ENCODE data around the gene ATF3.

The ATF3 gene

DNA sequence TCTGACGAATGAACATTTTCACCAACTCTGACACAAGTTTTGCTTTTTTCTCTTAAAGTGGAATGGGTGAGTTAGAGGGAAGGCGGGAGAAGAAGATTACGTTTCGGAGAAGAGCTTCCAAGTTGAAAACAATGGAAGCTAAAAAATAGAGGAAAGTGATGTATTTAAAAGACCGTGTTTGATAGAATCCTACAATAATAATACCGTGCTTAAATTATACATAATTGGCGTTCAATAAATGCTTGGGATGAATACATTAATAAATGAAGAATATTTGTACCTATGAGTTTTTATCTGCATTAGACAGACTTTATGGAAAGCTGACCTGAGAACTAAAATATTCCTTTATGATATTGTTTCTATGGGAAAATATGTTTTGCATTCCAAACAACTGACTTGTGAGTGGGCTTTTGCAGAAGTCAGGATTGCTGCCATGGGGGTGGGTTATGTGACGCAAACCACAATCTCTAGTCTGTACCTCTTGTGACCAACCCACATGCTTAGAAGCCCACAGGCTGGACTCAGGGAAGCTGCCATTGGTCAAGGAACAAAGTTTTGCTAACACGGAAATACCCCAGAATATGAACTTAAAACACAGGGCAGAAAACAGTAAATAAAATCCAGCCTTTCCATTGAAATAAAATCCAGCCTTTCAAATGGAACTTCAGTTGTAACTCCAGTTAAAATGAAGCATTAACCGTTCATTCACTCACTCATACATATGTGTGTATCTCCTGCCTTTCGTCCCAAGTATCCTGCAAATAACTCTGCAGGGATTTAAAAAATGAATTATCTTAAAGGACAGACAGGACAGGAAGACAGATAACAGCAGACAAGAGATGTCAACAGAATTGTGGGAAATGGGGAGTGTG, 21.3 kb upstream of the ATF3 start:
- DNase-seq (ENCODE audit: low spot score) = no peak

DNA sequence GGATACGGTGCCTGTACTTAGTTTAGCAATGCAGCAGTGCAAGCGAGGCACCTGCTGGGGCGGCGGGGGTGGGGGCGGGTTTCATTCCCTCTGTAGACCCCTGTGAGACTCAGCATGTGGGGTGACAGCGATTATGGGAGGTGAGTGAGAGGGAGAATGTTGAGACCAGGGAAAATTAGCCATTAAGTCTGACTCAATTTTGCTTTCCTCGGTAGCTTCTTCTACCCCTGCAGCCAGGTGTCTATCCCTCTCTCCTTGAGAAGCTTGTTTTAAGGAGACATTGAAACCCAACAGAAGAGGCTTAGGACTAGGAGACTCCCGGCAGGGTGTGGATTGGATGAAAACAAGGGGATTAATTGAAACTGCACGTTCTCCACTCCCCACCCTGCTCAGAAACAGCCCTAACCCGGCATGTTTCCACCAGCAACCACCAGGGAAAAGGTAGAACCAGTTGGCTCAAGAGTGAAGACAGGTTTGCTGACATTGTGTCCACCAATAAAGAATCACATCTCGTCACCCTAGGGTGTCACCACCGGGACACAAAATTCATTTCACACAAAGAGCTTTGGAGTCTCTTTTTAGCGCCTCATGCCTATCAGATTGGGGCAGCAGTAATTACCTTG, 20.6 kb upstream of the ATF3 start:
- no peak for DNase-seq (ENCODE audit: low spot score)

GRCh38 chr1:212589446-212589845, 19.1 kb upstream of the ATF3 start:
- DNase-seq (ENCODE audit: low spot score) = no peak

DNA sequence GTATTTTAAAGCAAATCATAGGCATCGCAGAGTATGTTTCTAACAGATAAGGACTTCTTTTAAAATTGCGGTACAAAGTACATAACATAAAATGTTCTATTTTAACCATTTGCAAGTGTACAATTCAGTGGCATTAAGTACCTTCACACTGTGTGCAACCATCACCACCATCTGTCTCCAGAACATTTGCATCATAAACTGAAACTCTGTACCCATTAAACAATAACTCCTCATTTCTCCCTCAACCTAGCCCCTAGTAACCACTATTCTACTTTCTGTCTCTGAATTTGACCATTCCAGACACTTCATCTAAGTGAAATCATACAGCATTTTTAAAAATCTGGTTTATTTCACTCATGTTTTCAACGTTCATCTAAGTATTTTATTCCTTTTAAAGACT, 16.6 kb upstream of the ATF3 start:
- DNase-seq (ENCODE audit: low spot score) = no peak

DNA sequence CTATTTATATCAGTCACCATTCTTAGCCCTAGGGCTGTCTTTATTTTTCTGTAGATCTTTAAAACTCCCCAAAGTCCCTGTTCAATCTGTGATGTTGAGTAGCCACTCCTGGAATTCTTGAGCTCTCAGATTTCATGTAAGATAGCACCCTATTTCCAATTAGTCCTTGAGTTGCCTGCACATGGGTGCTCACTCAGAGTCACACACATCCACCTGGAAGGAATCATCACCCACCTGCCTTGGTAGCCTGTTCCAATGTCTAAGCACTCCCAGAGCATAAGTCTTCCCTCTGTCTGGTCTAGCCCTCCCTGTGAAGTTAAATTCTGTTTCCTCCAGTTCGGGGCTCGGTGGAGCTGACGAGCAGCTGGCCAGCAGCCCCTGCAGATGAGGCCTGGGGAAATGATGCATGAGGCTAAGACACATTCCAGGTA, 14.7 kb upstream of the ATF3 start:
- no peak for DNase-seq (ENCODE audit: low spot score)

DNA sequence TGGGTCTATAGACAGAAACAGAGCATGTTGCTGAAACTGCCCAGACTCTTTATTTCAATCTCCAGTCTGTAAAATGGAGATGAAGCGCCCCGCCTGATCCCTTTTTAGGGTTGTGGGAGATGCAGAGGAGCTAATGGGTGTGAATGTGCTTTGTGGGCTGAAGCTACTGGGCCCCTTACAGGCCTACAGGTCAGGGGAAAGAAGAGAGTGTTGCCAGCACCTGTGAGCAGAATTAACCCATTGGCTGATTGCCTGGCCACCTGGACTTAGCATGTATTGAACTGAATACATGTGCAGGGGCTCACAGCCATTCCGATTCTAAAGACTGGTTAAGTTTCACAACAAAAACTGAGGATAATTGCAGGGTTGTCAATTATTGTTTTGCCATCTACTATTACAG, 13.9 kb upstream of the ATF3 start:
- DNase-seq (ENCODE audit: low spot score) = no peak

- DNase-seq (ENCODE audit: low spot score) = no peak
Measured at GRCh38 chr1:212595229-212595628, 13.3 kb upstream of the ATF3 start.

DNA sequence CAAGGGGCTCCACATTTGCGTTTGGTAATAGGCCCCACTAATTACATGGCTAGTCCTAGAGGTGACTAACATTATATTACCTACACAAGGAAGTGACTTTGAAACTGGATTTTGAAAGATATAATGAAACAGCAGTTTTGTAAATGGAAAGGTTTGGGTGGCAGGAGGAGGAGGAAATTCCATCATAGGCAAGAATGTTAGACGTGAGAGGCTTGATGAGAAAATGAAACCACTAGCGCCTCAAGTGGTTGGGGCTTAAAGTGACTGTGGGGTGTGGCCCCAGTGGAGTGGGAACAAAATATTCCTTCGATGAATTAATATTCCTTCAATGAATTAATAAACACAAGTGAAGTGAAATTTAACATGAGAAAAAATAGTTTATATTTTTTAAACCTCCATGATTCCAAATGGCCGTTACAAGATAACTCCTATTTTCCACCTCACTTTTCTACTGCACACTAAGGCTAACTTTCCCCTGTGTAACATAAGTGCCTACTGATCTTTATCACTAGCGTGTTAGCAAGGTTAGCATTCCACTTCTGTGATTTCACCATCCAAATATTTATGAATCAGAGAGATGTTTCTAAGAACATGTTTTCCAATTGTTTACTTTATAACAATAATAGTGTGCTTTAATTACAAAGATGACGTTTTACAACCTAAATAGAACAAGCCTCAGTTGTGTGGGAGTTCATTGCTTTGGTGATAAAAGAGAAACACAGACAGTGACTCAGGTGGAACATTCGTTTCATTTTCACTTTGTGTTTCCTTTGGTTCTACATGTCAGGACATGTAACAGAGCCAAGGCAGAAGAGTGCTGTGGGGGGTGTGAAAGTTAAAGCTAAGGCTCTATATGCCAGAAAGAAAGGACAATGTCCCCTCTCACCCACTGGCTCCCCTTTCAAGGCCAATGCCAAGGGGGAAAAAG, 12.5 kb upstream of the ATF3 start:
- DNase-seq (ENCODE audit: low spot score) = peak; percentile 21

- DNase-seq (ENCODE audit: low spot score) = no peak
Measured at GRCh38 chr1:212596798-212597197, 11.8 kb upstream of the ATF3 start.

DNA sequence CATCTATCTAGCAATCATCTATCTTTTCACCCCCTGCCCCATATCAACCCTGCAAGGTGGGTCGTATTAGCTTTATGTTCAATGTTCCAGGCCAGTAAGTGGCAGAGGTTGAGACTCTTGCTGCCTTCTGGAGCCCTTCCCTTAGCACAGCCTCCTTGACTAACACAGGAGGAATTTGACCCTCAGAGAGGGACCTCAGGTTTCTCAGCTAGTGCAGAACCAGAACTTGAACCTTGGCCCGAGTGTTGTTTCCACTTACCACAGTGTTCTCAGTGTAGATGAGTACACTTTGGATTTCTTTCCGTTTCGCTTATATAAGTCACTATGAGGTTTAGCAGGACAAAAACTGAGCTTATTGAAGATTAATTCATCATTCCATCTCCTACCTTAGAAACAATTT, 11.1 kb upstream of the ATF3 start:
- no peak for DNase-seq (ENCODE audit: low spot score)

DNA sequence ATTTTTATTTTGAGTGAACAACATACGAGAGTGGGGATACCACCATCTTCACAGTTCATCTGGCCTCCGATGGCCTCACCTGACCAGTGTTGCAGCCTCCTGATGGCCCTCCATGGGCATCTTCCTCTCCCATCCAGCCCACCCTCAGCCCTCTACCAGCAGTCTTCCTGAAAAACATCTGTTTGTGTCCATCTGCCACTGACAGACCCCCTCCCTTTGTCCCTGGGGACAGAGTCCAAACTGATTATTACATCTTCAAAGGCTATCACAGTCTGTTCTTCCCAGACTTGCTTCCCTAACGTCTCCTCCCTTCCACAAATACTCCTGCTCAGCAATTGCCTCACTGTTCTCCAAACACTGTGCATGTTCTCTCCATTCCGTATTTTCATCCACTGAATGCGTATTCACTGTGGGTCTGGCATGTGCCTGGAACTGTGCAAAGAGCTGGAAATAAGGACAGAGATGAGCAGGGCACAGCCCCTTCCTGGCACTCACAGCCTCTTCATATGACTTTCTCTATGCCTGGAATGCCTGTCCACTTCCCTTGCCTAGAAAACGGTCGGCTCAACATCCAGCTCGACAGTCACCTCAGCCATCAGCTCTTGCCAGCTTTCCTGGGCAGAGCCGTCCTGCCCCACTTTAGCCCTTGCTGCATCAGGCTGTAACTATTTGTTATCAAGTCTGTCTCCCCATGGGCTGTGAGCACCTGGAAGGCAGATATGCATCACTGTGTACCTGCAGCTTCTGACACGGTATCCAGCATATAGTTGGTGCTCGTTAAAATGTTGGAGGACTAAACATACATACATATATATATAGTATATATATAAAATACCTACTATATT, 8.3 kb upstream of the ATF3 start:
- no peak for DNase-seq (ENCODE audit: low spot score)

GRCh38 chr1:212600980-212601379, 7.6 kb upstream of the ATF3 start:
- DNase-seq (ENCODE audit: low spot score) = no peak

DNA sequence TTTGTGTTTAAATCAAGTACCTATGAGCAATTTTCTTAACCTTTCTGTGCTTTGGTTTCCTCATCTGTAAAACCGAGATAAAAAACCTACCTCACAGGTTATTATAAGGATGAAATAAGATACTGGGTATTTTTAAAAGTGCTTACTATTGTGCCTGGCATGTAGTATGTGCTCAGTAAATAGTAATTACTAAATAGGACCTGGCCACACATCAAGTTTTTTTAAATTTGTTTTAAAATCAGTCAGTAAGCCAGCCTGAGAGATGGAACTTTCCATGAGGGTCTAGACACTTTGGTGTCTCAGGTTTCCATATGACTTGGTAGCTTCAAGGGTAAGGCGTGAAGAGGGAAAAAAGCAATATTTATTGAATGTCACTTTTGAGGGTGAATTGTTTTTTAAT, 7.0 kb upstream of the ATF3 start:
- DNase-seq (ENCODE audit: low spot score) = no peak

DNA sequence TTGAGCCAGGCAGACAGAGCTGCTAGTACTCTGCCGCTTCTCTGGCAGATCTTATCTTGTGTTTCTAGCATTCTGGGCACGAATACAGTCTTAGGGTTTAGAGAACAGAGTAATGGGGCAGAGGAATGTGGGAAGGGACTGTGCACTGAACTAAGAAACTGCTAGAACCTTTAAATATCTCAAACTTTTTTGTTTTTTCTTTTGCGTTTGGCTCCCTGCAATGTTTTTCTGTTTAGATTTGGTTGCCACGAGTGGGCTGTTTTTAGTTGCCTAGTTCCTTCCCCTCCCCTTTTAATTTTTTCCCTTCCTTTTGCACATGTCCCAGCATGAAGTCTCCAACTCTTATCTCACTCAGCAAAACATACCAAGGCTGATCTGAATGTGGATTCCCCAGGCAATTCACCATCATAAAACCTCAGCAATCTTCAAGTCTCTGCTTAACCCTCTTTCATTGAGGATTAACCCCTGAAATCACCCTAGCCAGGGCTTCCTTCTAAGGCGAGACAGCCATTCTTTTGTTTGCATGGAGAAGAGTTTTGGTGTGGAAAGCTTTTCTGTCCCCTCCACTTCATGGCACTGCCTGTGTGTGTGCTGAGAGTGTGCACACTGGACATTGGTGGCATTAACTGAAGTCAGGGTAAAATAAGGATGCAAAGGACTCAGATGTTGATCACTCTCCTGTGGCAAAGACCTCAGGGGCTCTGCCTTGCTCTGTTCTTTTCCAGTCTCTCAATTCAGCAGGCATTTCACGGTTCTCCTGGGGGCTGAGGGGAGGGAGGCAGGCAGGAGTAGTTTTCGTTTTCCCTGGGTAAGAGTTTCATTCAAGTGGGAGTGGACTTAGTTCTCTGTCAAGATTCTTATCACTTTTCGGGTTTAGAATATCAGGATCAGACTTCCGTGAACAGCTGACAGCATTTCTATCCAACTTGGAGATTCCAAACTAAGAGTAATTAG, 2.8 kb upstream of the ATF3 start:
- DNase-seq (ENCODE audit: low spot score) = no peak

DNA sequence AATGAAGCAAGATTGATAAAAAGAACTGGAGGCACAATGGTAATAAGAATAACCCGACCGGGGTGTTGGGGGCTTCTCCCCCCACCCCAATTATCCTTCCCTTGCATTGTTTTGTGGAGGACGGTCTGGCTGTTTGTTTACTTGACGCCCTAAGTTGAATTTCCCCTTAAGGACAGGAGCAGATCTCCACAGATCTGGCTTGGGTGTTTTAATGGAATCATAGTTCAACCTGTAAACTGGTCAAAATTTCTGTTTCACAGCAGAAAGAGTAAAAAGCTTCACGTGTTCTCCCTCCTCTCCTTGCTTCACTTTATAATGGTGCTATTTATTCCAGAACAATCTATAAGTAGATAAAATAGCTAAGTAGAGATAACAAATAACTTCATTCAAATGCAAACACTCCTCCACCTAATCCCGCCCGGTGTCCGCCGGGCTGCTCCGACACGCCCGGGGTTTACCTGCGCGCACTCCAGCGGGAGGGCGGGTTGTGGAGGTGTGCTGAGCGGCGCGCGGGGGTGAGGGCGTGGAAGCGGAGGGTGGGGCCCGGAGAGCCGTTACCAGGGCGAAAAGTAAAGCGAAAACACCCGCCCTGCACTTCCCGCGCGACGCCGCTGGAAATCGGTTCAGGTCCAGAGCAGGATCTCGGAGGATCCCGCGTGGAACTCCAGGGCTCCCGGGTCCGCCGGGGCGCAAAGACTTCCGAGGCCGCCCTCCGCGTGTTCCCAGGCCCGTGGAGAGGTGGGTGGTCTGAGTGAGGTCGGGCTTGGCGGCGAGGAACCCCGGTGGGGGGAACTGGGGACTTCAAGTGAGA, 2.0 kb upstream of the ATF3 start:
- peak; percentile 25 for DNase-seq (ENCODE audit: low spot score)

DNA sequence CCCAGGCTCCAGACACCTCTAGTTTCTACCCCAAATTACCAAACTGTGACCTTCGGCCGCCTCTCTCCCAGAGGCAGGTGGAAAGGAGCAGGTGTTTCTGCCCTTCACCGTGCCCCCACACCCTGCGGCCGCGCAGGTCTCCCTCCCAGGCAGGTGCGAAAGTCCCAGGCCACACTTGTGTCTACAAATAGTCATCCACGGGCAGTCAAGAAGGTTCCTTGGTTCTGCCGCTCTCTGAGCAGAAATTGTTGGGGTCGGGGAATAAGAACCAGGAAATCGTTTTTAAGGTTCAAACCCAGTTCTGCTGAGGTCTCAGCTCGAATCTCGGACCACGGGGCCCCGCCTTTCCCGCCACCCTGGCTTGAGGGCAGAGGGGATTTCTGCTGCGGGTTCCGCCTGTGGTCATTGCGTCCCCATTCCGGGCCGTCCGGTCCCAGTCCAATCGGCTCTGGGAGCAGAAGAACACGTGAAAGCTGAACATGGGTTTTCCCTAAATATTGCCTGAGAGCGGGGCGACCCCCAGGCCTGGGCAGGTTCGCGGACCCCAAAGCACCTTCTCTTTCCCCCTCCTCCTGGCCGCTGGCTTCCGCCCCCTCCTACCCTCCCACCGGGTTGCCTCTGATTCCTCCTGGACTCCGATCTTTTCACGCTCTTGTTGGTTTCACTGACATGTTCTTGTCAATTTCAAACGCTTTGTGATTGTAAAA, 1.2 kb upstream of the ATF3 start:
- no peak for DNase-seq (ENCODE audit: low spot score)

- no peak for DNase-seq (ENCODE audit: low spot score)
Measured at GRCh38 chr1:212607913-212608391, 609 bp upstream of the ATF3 start.

DNA sequence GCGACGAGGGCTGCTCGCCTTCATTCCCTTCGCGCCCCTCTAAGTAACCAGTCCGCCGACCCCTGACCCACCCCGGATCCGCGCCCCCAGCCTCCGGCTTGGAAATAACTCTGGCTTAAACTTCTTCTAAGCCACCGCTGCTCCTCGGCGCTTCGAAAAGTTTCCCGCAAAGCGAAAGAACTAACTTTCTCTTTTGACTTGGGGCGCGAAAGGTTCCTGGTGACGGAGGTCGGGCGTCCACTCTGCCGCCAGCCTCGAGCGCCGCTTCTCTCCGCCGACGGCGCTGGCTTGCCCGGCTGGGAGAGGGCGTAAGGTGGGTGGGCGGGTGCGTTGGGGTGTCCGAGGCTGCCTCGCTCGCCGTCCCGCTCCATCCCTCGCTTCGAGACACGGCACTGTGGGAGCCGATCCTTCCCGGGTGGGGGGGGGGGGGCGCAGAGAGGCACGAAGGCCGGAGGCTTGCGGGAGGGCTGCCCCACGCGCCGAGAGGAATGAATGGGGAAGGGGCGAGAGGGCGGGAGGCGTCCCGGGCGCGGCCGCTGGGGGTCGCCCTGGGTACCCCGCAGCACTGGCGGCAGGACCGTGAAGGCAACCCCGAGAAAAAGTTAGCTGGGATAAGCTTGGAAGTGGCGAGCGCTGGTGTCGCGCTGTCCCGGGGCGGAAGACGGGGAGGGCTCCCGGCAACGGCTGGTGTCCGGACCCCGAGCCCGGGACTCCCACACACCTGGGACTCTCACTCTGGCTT, 569 bp downstream of the ATF3 start:
- peak; percentile 61 for DNase-seq (ENCODE audit: low spot score)
